Ectodermal cell (in vitro differentiated cells): ENCODE data around the gene CDC42EP4.
"Not testable (repeated sequence)": the region's sequence is repeated elsewhere in the genome, so short reads cannot be mapped to it uniquely, and the experiment has no call there.

ENCODE experiments used
- H3K27ac ChIP-seq: 2 replicates; pipeline ENCODE4 v1.7.0; 2013; ENCODE audit warnings: mild to moderate bottlenecking, low read depth, low read length; ENCODE audit not compliant: insufficient read depth, poor library complexity, severe bottlenecking
- H3K27me3 ChIP-seq: 2 replicates; pipeline ENCODE4 v1.7.0; 2013; ENCODE audit warnings: mild to moderate bottlenecking, low read length; ENCODE audit not compliant: insufficient read depth, control insufficient read depth, poor library complexity, severe bottlenecking
- H3K36me3 ChIP-seq: one replicate; pipeline ENCODE4 v1.7.0; 2013; ENCODE audit warnings: low read length; ENCODE audit not compliant: control insufficient read depth, insufficient read depth
- H3K4me1 ChIP-seq: one replicate; pipeline ENCODE4 v1.7.0; 2013; ENCODE audit warnings: low read length; ENCODE audit not compliant: control insufficient read depth, insufficient read depth
- H3K4me3 ChIP-seq: 2 replicates; pipeline ENCODE4 v1.7.0; 2013; ENCODE audit warnings: low read depth, low read length, control low read depth; ENCODE audit not compliant: insufficient read depth
- H3K9me3 ChIP-seq: 2 replicates; pipeline ENCODE4 v1.7.0; 2013; ENCODE audit warnings: mild to moderate bottlenecking, low read length, moderate library complexity; ENCODE audit not compliant: control insufficient read depth
- WGBS, 2 experiments: methylation state at CpG; one replicate each; pipeline ENCODE4 v1.1.7; 2013; ENCODE audit warnings: missing lambda C conversion rate in 2 of 2; 5-methylcytosine and 5-hydroxymethylcytosine counted together

The CDC42EP4 gene

GRCh38 chr17:73266796-73267195 is 45.0 kb downstream of the CDC42EP4 start:
- no peaks in the 10 kb centered on the region for H3K9me3 ChIP-seq
- H3K27ac ChIP-seq = no peak overlapping the region
- H3K36me3 ChIP-seq = no peaks in the 10 kb centered on the region
- peaks cover 25% of the 10 kb centered on the region for H3K4me1 ChIP-seq
- no peak overlapping the region for H3K4me3 ChIP-seq
- 92 to 96% methylated on average over 11 of the region's 11 CpGs for WGBS, 2 experiments
- peaks cover 3% of the 10 kb centered on the region for H3K27me3 ChIP-seq

GRCh38 chr17:73265646-73266640 is 45.9 kb downstream of the CDC42EP4 start:
- WGBS, 2 experiments = 91 to 93% methylated on average over 24 of the region's 24 CpGs
- Histone ChIP-seq H3K27me3 (peaks cover 5% of the 10 kb centered on the region), H3K9me3 (no peaks in the 10 kb centered on the region), H3K27ac (no peak overlapping the region), H3K36me3 (no peaks in the 10 kb centered on the region), H3K4me3 (no peak overlapping the region), H3K4me1 (peaks cover 28% of the 10 kb centered on the region)

- peaks cover 28% of the 10 kb centered on the region for H3K4me1 ChIP-seq
- H3K4me3 ChIP-seq = not testable (repeated sequence)
- 91 to 94% methylated on average over 2 of the region's 2 CpGs for WGBS, 2 experiments
These were observed 47.4 kb downstream of the CDC42EP4 start for GRCh38 chr17:73264448-73264847.

GRCh38 chr17:73262676-73263642 is 48.8 kb downstream of the CDC42EP4 start:
- no peaks in the 10 kb centered on the region for H3K9me3 ChIP-seq
- H3K36me3 ChIP-seq = no peaks in the 10 kb centered on the region
- WGBS, 2 experiments = 63 to 65% methylated on average over 12 of the region's 12 CpGs
- no peak overlapping the region for H3K27ac ChIP-seq
- H3K4me3 ChIP-seq = no peak overlapping the region
- H3K27me3 ChIP-seq = peaks cover 5% of the 10 kb centered on the region
- H3K4me1 ChIP-seq = peaks cover 23% of the 10 kb centered on the region

More at GRCh38 chr17:73264448-73264847, 47.4 kb downstream of the CDC42EP4 start:
- H3K9me3 ChIP-seq, H3K27me3 ChIP-seq, H3K36me3 ChIP-seq, H3K27ac ChIP-seq: not testable (repeated sequence)

GRCh38 chr17:73261952-73262675 is 49.7 kb downstream of the CDC42EP4 start:
- H3K4me3 ChIP-seq = no peak overlapping the region
- peaks cover 5% of the 10 kb centered on the region for H3K27me3 ChIP-seq
- no peak overlapping the region for H3K27ac ChIP-seq
- H3K36me3 ChIP-seq = no peaks in the 10 kb centered on the region
- no peaks in the 10 kb centered on the region for H3K9me3 ChIP-seq
- 32 to 35% methylated on average over 19 of the region's 19 CpGs for WGBS, 2 experiments
- H3K4me1 ChIP-seq = peaks cover 17% of the 10 kb centered on the region

- Histone ChIP-seq H3K4me3 (no peak within 1 kb of the TSS), H3K27ac (no peak within 1 kb of the TSS)
- 81 to 85% methylated on average over 9 of the region's 9 CpGs for WGBS, 2 experiments
These were observed 50.2 kb downstream of the CDC42EP4 start, which contains the start of gene CPSF4L for GRCh38 chr17:73261617-73261951. Gene CPSF4L (minus strand): TSS chr17:73261880. CDS start chr17:73261818, 62 bp downstream.

GRCh38 chr17:73257516-73257915 is 54.3 kb downstream of the CDC42EP4 start:
- no peaks in the 10 kb centered on the region for H3K36me3 ChIP-seq
- WGBS, 2 experiments = 91% methylated on average over 6 of the region's 6 CpGs
- no peak overlapping the region for H3K27ac ChIP-seq
- no peak overlapping the region for H3K4me3 ChIP-seq
- H3K27me3 ChIP-seq = peaks cover 31% of the 10 kb centered on the region
- peaks cover 10% of the 10 kb centered on the region for H3K4me1 ChIP-seq
- no peaks in the 10 kb centered on the region for H3K9me3 ChIP-seq

More at GRCh38 chr17:73261617-73261951, 50.2 kb downstream of the CDC42EP4 start, which contains the start of gene CPSF4L:
- H3K27me3 ChIP-seq = peaks cover 5% of the 10 kb centered on the region
- H3K9me3 ChIP-seq = no peaks in the 10 kb centered on the region
- H3K4me1 ChIP-seq = peaks cover 17% of the 10 kb centered on the region
- H3K36me3 ChIP-seq = no peaks in the 10 kb centered on the region

GRCh38 chr17:73256220-73256619 is 55.6 kb downstream of the CDC42EP4 start:
- Histone ChIP-seq H3K36me3 (no peaks in the 10 kb centered on the region), H3K4me3 (no peak overlapping the region), H3K9me3 (no peaks in the 10 kb centered on the region), H3K27me3 (peaks cover 38% of the 10 kb centered on the region), H3K4me1 (no peaks in the 10 kb centered on the region), H3K27ac (no peak overlapping the region)
- WGBS, 2 experiments = 86 to 87% methylated on average over 3 of the region's 3 CpGs

GRCh38 chr17:73255671-73256181 is 56.1 kb downstream of the CDC42EP4 start:
- Histone ChIP-seq H3K9me3 (no peaks in the 10 kb centered on the region), H3K4me1 (no peaks in the 10 kb centered on the region), H3K4me3 (no peak overlapping the region), H3K36me3 (no peaks in the 10 kb centered on the region), H3K27ac (no peak overlapping the region), H3K27me3 (peaks cover 42% of the 10 kb centered on the region)
- WGBS, 2 experiments = 15 to 19% methylated on average over 8 of the region's 8 CpGs
